Measurements from ENCODE around the gene SLC8A1.

Gene SLC8A1

DNA sequence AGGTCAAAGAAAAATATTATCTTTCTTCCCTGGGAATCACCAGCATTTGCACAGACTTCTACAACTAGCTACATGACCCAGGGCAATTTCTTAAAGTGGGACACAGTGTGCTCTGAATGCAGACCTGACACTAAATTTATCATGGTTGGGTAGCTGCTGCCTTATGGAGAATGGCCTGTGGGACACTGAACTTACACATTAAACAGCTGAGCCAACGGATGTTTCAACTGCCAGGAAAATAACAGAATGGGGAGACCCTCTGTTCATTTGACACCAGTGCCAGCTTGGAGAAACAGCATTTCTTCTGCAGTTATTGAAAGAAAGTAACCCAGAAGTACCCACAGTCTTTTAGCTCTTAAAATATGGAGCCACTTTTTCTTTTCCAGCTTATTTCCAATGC is 54.1 kb downstream of the SLC8A1 start:
- H3K4me2 ChIP-seq (ENCODE audit: low read depth, low read length, poor library complexity, severe bottlenecking): no peak overlapping the region
- H3K79me2 ChIP-seq (ENCODE audit: insufficient read depth, low read length): no peaks in the 10 kb centered on the region
- H3K27me3 ChIP-seq (ENCODE audit: insufficient read depth, low read length, poor library complexity, severe bottlenecking): no peaks in the 10 kb centered on the region
- no peaks in the 10 kb centered on the region for H4K20me1 ChIP-seq (ENCODE audit: insufficient read depth, low read length, poor library complexity, severe bottlenecking)
- H3K9ac ChIP-seq (ENCODE audit: low read depth, low read length, poor library complexity, severe bottlenecking): no peak overlapping the region
- no peaks in the 10 kb centered on the region for H3K9me2 ChIP-seq (replicated peaks; ENCODE audit: low read depth, low read length)
- no peaks in the 10 kb centered on the region for H3K4me1 ChIP-seq (ENCODE audit: insufficient read depth, low read length, poor library complexity, severe bottlenecking)
- no peaks in the 10 kb centered on the region for H3K36me3 ChIP-seq (ENCODE audit: insufficient read depth, low read length)
- no peak overlapping the region for H3K4me3 ChIP-seq (ENCODE audit: low read length, poor library complexity, severe bottlenecking)
- H2AFZ ChIP-seq (ENCODE audit: low read length): no peak overlapping the region
- TF ChIP-seq, protein P1, sequence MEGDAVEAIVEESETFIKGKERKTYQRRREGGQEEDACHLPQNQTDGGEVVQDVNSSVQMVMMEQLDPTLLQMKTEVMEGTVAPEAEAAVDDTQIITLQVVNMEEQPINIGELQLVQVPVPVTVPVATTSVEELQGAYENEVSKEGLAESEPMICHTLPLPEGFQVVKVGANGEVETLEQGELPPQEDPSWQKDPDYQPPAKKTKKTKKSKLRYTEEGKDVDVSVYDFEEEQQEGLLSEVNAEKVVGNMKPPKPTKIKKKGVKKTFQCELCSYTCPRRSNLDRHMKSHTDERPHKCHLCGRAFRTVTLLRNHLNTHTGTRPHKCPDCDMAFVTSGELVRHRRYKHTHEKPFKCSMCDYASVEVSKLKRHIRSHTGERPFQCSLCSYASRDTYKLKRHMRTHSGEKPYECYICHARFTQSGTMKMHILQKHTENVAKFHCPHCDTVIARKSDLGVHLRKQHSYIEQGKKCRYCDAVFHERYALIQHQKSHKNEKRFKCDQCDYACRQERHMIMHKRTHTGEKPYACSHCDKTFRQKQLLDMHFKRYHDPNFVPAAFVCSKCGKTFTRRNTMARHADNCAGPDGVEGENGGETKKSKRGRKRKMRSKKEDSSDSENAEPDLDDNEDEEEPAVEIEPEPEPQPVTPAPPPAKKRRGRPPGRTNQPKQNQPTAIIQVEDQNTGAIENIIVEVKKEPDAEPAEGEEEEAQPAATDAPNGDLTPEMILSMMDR (conservative IDR thresholded peaks at IDR 0.05; ENCODE audit: low read length): no peak
- no peak for TF ChIP-seq EZH2phosphoT487 (IDR thresholded peaks at IDR 0.05; ENCODE audit: borderline replicate concordance)
- H3K9me3 ChIP-seq (ENCODE audit: insufficient read depth, low read depth, low read length): no peaks in the 10 kb centered on the region
- H3F3A ChIP-seq (ENCODE audit: low read depth): no peaks in the 10 kb centered on the region

DNA sequence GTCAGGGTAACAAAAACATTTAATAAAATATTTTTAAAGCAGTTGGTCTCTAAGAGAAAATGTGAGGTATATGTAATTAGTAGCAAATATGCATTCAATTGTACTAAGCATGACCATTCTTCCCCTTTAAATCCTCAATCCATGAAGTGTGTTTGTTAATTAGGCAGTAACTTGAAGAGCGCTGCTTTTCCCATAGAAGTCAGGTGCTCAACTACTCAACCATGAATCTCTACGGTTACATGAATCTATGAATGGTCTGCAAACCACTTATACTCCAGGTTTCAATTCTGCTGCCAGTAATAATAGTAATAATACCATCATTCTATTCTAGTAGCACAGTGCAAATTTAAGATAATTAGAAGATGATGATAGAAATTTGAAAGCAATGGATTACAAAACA is 55.8 kb downstream of the SLC8A1 start:
- Histone ChIP-seq H3F3A (ENCODE audit: low read depth) (no peaks in the 10 kb centered on the region), H3K79me2 (ENCODE audit: insufficient read depth, low read length) (no peaks in the 10 kb centered on the region), H3K9me3 (ENCODE audit: insufficient read depth, low read depth, low read length) (no peaks in the 10 kb centered on the region), H4K20me1 (ENCODE audit: insufficient read depth, low read length, poor library complexity, severe bottlenecking) (no peaks in the 10 kb centered on the region), H3K9me2 (replicated peaks; ENCODE audit: low read depth, low read length) (no peaks in the 10 kb centered on the region), H3K27me3 (ENCODE audit: insufficient read depth, low read length, poor library complexity, severe bottlenecking) (no peaks in the 10 kb centered on the region), H3K4me1 (ENCODE audit: insufficient read depth, low read length, poor library complexity, severe bottlenecking) (no peaks in the 10 kb centered on the region), H2AFZ (ENCODE audit: low read length) (no peak overlapping the region), H3K4me3 (ENCODE audit: low read length, poor library complexity, severe bottlenecking) (no peak overlapping the region), H3K9ac (ENCODE audit: low read depth, low read length, poor library complexity, severe bottlenecking) (no peak overlapping the region), H3K36me3 (ENCODE audit: insufficient read depth, low read length) (no peaks in the 10 kb centered on the region), H3K4me2 (ENCODE audit: low read depth, low read length, poor library complexity, severe bottlenecking) (no peak overlapping the region)
- TF ChIP-seq, protein P1 (conservative IDR thresholded peaks at IDR 0.05; ENCODE audit: low read length): no peak
- TF ChIP-seq EZH2phosphoT487 (IDR thresholded peaks at IDR 0.05; ENCODE audit: borderline replicate concordance): no peak

DNA sequence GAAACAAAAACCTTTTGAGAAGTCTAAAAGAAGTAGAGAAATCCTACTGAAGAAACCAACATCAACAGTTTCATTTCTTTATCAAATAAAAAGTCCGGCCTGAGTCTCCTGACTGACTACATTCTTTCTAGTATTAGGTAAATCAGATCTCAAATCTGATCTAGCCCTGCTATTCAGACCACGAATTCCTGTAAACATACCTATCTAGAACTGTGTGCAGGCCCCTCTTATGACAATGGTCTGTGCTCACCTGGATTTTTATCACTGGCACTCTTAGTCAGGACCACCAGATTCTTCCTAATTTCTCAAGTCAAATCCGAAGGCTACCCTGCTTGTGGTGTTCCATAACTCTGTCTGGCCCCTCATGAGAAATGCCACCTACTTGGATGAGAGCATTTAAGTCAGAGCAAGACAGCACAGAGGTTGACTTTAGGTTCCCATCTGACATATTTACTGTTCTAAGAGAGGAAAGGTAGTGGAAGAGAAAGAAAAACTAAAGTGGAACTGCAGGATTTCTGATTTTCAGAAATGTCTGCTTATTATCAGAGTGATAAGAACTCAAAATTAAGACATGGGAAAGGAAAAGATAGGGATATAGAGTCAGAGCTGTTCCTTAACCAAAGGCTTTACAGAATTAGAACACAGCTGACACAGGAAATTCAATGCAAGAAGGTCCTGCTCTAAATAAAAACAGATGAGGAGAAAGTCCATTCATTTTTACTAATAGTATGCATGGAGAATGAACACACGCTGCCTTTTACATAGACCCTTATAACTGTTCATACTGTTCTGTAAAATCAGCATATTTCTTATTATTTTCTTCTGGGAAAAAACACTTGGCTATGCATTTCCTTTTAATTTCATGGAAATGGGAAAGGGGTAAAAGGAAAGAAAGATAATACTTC is 56.5 kb downstream of the SLC8A1 start:
- Histone ChIP-seq H4K20me1 (ENCODE audit: insufficient read depth, low read length, poor library complexity, severe bottlenecking) (no peaks in the 10 kb centered on the region), H3K79me2 (ENCODE audit: insufficient read depth, low read length) (no peaks in the 10 kb centered on the region), H3K4me1 (ENCODE audit: insufficient read depth, low read length, poor library complexity, severe bottlenecking) (no peaks in the 10 kb centered on the region), H3K9me2 (replicated peaks; ENCODE audit: low read depth, low read length) (no peaks in the 10 kb centered on the region), H3K9me3 (ENCODE audit: insufficient read depth, low read depth, low read length) (no peaks in the 10 kb centered on the region), H3K27me3 (ENCODE audit: insufficient read depth, low read length, poor library complexity, severe bottlenecking) (no peaks in the 10 kb centered on the region), H3F3A (ENCODE audit: low read depth) (no peaks in the 10 kb centered on the region), H3K9ac (ENCODE audit: low read depth, low read length, poor library complexity, severe bottlenecking) (no peak overlapping the region), H3K36me3 (ENCODE audit: insufficient read depth, low read length) (no peaks in the 10 kb centered on the region), H3K4me3 (ENCODE audit: low read length, poor library complexity, severe bottlenecking) (no peak overlapping the region), H2AFZ (ENCODE audit: low read length) (no peak overlapping the region), H3K4me2 (ENCODE audit: low read depth, low read length, poor library complexity, severe bottlenecking) (no peak overlapping the region)
- no peak for TF ChIP-seq EZH2phosphoT487 (IDR thresholded peaks at IDR 0.05; ENCODE audit: borderline replicate concordance)
- TF ChIP-seq, protein P1 (conservative IDR thresholded peaks at IDR 0.05; ENCODE audit: low read length): no peak
